Activated CD4-positive, alpha-beta T cell treated with anti-CD3 and anti-CD28 coated beads for 24 hours (primary cell): ENCODE results near the gene SAMD10.
"Not testable (repeated sequence)": the region's sequence is repeated elsewhere in the genome, so short reads cannot be mapped to it uniquely, and the experiment has no call there.

Source experiments
- DNase-seq, 2 donors: peaks; one replicate each; pipeline ENCODE4 v3.0.0-alpha.2; 2020; ENCODE audit warnings: low read depth in 2 of 2

The SAMD10 gene

DNA sequence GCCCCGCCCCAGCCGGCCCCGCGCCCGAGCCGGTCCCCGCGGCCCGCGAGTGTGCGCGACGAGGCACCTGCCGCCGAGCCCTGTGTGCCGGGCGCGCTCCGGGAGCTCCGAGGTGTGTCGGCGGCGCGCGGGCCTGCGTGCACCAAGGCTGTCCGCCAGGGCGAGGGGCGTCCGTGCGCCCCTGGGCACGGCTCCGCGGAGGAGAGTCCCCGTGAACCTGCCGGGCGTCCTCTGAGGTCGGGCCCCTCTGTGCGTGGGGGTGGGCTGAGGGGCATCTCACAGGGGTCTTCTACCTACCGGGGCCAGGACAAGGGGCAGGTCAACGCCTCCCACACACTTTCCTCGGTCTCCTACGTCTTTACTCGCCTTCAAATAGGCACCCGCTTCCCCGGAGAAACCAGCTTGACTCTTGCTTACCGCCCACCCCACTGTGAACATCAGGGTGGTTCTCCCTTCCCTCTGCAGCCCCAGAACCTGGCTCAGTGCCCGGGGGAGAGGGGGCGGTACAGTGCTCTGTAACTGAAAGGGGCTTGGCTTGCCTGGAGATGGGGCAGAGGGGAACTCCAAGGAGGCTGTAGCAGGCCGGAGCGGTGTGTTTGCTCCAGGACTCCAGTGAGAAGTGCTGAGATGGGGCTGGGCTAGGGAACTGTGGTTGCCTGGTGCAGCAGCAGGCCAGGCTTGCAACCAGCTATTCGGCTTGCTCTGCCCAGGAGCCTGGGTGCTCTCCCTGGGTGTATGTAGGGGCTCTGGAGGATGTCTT, at the start of gene SAMD10:
TSS of gene SAMD10 (minus strand) at position 86 of the 760 bp plus-strand sequence. CDS start 175 bp downstream, outside the sequence.
- peak; percentile 79 to 85 for DNase-seq

DNA sequence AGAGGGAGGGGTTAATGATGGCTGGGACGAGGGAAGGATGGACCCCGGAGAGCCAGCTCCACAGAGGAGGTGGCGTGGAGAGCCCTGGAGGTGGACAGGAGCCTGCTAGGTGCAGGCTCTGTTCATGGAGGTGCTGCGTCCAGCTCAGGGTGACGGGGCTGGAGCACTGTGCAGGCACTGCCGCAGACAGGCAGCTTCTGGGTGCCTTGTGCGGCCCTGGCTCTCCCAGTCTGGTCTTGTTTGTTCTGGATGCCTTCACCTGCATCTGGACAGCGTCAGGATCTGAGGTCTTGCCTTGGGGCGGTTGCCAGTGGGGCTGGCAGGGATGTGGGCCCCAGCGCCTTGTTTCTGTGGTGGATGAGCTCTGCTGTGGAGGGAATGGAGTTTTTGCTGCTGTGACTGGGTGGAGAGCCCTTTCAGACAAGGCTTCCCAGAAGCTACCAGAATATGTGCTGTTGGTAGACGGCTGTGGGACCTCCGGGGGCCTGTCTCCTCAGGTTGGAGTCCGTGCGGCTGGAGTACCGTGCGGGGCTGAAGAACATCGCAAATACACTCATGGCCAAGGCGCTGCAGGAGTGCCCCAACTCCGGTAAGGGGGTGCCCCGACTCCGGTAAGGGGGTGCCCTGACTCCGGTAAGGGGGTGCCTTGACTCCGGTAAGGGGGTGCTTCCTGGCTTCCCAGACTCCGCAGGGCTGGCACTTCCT, 48.7 kb upstream of the SAMD10 start:
- DNase-seq: no peak

DNA sequence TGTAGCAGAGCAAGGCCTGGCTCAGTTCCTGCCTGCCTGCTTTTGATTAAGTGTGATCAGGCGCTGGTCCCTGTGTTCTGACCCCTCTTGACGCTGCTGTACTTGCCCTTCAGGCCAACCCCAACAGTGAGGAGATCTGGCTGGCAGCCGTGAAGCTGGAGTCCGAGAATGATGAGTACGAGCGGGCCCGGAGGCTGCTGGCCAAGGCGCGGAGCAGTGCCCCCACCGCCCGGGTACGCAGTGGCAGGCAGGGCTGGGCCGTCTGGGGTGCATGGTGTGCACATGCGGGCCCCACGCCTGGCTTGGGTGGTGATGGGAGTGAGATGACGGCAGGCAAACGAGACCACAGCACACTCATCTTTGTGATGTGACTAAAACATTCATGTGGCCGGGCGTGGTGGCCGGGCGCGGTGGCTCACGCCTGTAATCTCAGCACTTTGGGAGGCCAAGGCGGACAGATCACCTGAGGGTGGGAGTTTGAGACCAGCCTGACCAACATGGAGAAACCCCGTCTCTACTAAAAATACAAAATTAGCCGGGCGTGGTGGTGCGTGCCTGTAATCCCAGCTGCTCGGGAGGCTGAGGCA, 46.5 kb upstream of the SAMD10 start:
- no peak for DNase-seq

DNA sequence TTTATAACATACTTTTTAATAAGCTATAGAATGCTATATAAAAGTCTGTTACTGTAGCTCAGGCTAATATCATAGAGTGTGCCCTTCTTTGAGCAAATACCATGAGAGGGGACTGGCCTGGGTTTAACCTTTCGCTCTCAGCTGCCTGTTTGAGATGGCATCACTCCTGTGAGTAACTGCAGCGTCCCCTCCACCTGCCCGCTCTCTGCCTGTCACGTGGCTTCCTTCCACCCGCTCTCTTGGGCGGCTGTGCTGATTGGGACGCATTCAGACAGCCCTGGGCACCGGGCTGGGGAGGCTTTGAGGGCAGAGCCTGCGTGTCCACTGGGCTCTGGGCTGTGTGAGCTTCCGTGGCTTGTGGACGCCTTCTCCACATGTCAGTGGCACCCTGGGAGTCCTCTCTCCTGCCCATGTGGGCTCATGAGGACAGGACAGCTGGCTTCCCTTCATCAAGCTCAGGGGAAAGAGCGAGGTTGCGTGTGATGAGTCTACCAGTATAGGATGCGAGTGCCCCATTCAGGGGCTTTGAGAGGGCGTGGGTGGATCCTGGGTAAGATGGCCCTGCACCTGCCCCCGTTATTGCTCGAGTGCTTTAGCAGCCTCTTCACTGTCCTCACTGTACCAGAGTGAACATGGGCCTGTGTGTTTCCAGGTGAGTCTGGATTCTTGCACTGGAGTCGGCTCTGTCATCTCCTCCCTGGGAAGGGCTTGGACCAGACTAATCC, 45.8 kb upstream of the SAMD10 start:
- DNase-seq: no peak

DNA sequence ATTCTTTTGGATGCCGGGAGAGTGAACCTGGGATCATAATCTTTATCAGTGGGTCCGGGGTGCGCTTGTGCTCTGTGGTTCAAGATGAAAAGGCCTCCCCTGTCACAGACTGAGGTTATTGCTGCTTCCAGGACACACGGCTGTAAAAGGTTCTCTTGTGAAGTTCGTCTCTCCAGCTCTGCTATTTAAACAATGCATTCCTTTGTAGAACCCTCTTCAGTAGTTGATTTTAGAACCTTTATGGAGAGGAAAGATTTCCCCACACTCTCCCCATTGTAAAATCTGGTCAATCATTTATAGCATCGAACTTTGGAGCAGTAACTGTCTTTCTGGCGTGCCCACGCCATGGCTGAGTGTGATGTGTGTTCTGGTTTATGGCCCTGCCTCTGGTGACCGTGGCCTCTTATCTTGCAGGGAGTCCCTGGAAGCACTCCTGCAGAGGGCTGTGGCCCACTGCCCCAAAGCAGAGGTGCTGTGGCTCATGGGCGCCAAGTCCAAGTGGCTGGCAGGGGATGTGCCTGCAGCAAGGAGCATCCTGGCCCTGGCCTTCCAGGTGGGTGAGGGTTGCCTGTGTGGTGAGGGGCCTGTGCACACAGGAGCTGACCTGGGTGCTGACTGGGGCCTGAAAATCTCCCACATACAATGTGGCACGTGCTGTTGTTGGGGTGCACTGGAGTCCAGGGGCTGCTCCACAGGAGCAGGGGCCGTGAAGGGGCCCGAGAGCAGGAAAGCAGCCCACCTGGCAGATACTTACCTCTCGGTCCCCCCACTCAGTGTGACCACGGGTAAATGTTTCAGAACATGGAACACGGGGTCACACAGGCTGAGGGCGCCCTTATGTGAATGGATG, 44.9 kb upstream of the SAMD10 start:
- no peak for DNase-seq

DNA sequence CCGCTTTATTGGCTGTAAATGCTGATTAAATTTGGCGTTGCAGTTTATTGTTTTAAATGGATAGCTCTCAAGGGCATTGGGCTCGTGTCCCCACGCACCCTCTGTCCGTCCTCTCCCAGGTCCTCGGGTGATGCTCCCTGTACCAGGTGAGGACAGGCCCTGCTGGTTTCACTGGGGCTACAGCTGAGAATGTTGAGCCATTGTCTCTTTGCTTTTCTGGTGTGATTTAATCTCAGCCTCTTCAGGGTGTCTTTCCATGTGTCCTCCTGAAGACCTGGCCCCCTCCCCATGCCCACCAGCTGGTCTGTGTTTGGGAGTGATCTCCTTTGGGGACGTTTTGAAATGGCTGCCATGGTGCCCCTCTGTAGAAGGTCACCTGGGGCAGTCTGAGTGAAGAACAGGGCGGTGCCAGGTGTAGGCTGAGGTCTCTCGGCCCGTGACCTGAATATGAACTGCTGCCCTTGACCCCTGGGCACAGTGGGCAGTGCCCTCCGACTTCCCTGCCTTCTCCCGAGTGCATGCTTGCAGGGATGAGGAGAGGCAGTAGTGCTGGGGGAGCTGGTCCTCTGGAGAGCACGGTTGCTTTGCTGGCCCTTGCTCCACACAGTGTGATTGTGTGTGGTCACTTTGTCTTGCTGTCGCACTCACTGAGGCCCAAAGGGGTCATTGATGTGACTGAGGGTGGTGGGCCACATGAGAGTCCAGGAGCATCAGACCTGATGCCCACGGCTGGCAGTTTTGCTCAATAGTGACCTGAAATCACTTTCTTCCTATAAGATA, 44.1 kb upstream of the SAMD10 start:
- DNase-seq: no peak

DNA sequence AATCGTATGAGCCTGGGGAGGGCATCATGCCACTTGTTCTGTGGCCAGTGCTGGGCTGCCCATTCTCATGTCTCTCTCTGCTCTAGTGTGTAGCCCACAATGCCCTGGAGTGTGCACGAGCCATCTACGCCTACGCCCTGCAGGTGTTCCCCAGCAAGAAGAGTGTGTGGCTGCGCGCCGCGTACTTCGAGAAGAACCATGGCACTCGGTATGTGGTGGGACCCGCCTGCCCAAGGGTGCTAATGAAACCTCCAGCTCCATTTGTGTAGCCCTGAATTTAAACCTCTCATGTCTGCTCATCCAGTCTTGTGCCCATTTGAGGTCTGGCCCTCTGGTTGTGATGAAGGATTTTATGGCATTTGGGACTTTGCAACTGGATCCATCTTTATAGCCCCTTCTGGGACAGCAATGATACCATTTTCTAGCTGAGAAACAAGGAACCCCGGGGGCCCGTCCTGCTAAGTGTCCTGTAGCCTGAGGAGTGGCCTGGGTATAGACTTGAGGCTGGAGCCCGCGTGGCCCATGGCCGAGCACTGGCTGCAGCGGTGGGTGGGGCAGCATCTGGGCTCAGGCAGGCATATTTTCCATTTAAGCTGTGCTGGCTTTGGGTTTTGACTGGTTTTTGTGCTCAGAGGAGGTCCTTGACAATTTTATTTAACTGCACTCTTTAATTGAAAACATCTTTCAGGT, 43.4 kb upstream of the SAMD10 start:
- no peak for DNase-seq

DNA sequence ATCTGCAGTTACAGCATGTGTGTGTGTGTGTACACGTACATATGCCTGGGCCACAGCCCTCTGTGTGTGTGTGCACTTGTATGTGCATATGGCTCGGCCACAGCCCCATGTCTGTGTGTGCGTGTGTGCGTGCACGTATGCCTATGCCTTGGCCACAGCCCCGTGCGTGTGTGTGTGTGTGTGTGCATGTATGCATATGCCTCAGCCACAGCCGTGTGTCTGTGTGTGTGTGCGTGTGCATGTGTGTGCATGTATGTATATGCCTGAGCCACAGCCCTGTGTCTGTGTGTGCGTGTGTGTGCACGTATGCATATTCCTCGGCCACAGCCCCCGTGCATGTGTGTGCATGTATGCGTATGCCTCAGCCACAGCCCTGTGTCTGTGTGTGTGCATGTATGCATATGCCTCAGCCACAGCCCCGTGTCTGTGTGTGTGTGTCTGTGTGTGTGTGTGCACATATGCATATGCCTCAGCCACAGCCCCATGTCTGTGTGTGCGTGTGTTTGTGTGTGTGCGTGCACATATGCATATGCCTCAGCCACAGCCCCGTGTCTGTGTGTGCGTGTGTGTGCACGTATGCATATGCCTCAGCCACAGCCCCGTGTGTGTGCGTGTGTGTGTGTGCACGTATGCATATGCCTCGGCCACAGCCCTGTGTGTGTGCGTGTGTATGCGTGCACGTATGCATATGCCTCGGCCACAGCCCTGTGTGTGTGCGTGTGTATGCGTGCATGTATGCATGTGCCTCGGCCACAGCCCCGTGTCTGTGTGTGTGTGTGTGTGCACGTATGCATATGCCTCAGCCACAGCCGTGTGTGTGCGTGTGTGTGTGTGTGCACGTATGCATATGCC, 41.9 kb upstream of the SAMD10 start:
- DNase-seq: no peak

DNA sequence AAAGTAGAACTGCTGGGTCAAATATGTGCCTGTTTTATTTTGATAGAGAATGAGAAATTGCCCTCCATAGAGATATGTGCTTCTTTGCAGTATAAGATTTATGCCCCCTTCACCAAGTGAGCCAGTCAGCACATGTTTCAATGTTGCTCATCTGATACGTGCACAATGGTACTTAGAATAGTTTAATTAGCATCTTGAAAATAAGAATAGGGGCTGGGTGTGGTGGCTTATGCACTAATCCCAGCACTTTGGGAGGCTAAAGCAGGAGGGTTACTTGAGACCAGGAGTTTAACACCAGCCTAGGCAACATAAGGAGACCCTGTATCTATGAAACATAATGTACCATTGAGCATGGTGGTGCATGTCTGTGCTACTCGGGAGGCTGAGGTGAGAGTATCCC, 36.2 kb upstream of the SAMD10 start:
- no peak for DNase-seq

DNA sequence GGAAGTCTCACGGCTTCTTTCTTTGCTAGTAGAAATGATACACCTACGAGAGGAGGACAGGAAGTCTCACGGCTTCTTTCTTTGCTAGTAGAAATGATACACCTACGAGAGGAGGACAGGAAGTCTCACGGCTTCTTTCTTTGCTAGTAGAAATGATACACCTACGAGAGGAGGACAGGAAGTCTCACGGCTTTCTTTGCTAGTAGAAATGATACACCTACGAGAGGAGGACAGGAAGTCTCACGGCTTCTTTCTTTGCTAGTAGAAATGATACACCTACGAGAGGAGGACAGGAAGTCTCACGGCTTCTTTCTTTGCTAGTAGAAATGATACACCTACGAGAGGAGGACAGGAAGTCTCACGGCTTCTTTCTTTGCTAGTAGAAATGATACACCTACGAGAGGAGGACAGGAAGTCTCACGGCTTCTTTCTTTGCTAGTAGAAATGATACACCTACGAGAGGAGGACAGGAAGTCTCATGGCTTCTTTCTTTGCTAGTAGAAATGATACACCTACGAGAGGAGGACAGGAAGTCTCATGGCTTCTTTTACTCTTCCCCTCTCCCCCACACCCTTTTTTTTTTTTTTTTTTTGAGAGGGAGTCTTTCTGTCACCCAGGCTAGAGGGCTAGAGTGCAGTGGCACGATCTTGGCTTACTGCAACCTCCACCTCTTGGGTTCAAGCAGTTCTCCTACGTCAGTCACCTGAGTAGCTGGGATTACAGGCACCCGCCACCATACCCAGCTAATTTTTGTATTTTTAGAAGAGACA, 33.1 kb upstream of the SAMD10 start:
- not testable (repeated sequence) for DNase-seq

DNA sequence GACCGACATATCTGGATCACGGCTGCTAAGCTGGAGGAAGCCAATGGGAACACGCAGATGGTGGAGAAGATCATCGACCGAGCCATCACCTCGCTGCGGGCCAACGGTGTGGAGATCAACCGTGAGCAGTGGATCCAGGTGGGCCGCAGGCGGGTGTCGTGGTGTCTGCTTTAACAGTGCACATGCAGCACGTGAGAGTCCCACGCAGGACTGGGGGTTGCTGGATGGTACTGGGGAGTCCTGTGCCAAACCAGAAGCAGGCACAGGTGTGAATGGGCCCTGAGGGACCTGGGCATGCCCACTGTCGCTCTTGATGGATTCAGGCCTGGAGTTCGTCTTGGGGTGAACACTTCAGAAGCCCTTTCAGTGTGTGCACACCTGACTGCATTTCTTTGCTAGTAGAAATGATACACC, 31.9 kb upstream of the SAMD10 start:
- DNase-seq: no peak

DNA sequence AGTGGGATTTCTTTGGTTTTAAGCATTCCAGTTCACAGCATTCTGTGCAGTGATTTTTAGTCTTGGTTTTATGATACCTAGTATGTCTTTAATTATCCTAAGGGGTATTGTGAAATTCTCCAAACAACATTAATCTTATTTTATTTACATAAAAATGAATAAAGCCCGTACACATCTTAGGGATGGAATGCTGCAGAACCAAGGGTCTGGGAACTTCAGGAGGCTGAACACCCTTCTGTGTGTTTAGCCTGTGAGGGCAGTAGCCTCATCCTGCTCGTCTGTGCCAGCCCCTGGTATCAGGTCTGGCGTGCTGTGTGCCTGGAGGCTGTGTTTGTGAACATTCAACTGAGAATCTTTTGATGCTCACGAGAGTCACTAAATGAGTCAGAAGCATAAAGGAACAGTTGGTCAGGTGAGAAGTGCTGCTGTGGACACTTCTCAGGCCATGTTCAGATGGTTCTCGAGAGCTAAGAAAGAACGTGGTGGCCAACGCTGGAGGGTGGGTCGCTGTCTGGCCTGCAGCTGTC, 31.3 kb upstream of the SAMD10 start:
- DNase-seq: no peak

DNA sequence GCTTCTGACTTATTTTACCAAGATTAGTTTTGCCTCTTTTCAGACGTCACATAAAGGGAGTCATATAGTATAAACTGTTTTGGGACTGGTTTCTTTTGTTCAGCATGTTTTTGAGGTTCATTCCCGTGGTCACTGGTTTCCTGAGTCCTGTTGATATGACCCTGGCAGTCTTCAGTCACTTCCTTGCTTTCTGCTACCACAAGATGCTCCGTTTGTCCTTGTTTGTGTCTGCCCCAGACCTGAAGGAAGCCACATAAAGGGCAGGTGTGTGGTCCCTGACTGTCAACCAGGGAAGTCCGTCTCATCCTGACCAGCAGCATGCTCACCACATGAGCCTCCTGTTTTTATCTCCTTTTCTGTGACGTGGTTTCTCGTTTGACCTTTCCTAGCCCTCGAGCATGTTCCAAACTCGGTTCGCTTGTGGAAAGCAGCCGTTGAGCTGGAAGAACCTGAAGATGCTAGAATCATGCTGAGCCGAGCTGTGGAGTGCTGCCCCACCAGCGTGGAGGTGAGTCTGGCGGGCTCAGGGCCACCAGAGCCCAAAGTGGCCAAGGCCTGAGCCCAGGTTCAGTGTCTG, 30.5 kb upstream of the SAMD10 start:
- DNase-seq: no peak

DNA sequence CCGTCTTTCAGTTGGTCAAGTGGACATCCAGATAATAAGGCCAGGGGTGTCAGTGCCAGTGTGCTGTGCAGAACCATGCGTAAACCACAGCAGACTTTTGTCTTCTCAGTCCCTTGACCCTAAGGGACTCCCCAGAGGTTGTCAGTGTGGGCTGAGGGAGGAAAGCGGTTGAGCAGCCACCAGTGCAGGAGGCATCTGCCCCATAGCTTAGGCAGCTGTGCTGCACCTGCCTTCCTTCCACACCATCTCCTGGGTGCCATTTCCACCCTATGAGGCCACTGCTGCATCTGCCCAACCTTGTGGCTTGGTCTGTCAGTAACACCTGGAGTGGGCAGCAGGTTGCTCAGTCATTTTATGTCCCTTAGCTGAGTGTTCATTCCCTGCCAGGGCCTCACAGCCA, 27.5 kb upstream of the SAMD10 start:
- DNase-seq: no peak

DNA sequence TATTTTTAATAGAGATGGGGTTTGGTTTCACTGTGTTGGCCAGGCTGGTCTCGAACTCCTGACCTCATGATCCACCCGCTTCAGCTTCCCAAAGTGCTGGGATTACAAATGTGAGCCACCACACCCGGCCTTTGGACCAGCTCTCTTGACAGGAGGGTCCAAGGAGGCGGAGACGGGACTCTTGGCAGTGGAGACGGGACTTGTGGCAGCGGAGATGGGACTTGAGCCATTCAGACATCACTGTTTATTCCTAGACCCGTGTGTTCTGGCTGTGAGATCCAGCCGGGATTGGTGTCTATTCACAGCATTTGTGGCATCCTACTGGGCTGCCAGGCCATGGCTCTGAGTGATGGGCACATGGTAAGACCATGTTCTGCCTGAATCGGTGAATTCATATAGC, 27.0 kb upstream of the SAMD10 start:
- DNase-seq: no peak

DNA sequence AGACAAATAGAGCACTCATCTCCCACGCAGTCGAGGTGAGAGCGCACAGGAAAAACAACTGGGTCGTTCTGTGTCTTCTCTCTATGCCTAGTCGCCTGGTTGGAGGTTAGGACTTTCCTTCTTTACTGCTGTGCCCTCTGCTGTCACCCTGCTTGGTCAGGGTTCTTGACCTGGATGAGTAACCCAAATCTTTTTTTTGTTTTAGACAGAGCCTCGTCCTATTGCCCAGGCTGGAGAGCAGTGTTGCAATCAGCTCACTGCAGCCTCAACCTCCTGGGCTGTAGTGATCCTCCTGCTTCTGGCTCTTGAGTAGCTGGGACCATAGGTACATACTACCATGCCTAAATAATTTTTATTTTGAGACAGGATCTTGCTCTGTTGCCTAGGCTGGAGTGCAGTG, 26.0 kb upstream of the SAMD10 start:
- DNase-seq: no peak

DNA sequence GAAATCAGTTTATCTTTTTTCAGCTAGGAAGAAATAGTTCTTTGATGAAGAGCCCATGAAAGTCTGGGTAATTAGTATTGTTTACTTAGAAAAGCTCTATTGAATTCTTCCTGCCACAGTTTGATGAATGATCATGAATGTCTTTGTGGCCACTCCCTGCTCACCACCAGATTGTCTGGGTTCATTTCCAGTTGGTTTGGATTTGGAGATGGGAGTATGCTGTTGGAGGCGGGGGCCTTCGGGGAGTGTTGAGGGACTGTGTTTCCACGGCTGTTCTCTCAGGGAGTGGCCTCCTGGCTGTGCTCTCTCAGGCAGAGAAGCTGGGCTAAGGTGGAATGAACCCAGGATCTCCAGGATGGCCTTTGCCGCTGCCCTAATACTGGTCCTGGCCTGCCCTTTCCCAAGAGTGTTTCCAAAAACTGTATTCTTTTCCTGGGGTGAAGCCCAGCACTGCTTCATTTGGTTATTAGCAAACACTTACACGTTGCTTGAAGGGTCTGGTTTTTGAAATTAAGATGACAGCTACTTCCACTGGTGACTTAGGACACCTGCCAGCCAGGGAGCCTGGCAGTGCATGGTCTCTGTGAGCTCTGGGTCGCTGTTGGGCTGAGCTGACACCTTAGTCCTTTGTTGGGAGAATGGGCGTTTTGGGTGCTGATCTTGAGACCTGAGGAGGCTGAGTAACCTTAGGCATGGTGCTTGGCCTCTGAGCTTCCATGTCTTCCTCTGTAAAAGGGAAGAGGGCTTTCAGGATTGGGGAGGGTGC, 24.7 kb upstream of the SAMD10 start:
- no peak for DNase-seq
